Neutrophil (primary cell): ENCODE data around the gene OR2AG1.

Experiments used
- H3K27ac ChIP-seq: fragments of 200-600 bp; sonication (generic); 2 replicates; pipeline ENCODE4 v1.5.1; 2016; ENCODE audit warnings: mild to moderate bottlenecking, moderate library complexity
- H3K27me3 ChIP-seq: fragments of 200-600 bp; sonication (generic); 2 replicates; pipeline ENCODE4 v1.6.0; 2016; ENCODE audit warnings: mild to moderate bottlenecking
- H3K36me3 ChIP-seq: fragments of 200-600 bp; sonication (generic); 2 replicates; pipeline ENCODE4 v1.5.1; 2017
- H3K4me1 ChIP-seq, 2 experiments: fragments of 200-600 bp in 1 of 2; sonication (generic) in 1 of 2; 1 replicate in 1 of 2; 2 replicates in 1 of 2; pipeline versions ENCODE4 v1.5.1 to v1.6.1; 2013 to 2016; ENCODE audit warnings: low read depth in 1 of 2, low read length in 1 of 2, mild to moderate bottlenecking in 1 of 2, moderate library complexity in 1 of 2; ENCODE audit not compliant: control insufficient read depth in 1 of 2, insufficient read depth in 1 of 2
- H3K4me3 ChIP-seq, 2 experiments: fragments of 200-600 bp in 1 of 2; sonication (generic) in 1 of 2; 1 replicate in 1 of 2; 2 replicates in 1 of 2; pipeline ENCODE4 v1.5.1; 2013 to 2016; ENCODE audit warnings: low read depth in 1 of 2, low read length in 1 of 2, mild to moderate bottlenecking in 1 of 2, moderate library complexity in 1 of 2
- H3K9me3 ChIP-seq: fragments of 200-600 bp; sonication (generic); 2 replicates; pipeline ENCODE4 v1.5.1; 2016
- TF ChIP-seq, protein P1 (sequence below): fragments of 200-600 bp; sonication (generic); IDR thresholded peaks from 2 replicates; pipeline ENCODE4 v1.5.1; 2016; ENCODE audit warnings: antibody characterized with exemption

Gene OR2AG1

DNA sequence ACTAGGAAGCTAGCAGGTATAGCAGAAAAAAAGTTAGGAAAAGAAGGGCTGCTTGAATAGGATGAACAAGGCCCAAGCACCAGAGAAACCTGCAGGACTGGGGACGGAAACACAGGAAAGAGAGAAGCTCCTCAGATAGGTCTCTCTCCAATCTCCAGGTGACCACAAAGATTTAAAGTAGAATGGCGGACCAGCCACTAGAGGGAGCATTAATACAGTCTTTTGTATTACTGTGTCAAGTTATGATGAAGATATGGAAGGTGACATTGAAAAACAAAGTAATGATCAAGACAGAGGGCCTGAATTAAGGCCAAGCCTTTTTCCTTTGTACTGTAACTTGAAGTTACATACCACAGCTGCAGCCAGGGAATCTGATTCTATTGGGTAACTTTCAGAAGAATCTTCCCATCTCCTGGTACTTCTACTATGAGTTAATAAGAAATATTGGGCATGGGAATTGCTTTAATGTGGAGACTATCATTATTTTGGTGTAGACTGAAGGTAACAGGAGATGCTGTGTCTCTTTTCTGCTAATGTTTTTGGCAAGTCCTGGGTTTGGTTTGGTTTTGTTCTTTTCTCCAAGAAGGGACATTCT lies 44.9 kb upstream of the OR2AG1 start:
- Histone ChIP-seq H3K9me3 (no peaks in the 10 kb centered on the region), H3K27ac (peak overlapping the region; percentile 46), H3K27me3 (no peaks in the 10 kb centered on the region), H3K36me3 (peaks cover 9% of the 10 kb centered on the region), H3K4me1 (peaks cover 0 to 68% of the 10 kb centered on the region in 2 experiments), H3K4me3 (no peak overlapping the region)
- TF ChIP-seq, protein P1, sequence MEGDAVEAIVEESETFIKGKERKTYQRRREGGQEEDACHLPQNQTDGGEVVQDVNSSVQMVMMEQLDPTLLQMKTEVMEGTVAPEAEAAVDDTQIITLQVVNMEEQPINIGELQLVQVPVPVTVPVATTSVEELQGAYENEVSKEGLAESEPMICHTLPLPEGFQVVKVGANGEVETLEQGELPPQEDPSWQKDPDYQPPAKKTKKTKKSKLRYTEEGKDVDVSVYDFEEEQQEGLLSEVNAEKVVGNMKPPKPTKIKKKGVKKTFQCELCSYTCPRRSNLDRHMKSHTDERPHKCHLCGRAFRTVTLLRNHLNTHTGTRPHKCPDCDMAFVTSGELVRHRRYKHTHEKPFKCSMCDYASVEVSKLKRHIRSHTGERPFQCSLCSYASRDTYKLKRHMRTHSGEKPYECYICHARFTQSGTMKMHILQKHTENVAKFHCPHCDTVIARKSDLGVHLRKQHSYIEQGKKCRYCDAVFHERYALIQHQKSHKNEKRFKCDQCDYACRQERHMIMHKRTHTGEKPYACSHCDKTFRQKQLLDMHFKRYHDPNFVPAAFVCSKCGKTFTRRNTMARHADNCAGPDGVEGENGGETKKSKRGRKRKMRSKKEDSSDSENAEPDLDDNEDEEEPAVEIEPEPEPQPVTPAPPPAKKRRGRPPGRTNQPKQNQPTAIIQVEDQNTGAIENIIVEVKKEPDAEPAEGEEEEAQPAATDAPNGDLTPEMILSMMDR = peak; percentile 56

DNA sequence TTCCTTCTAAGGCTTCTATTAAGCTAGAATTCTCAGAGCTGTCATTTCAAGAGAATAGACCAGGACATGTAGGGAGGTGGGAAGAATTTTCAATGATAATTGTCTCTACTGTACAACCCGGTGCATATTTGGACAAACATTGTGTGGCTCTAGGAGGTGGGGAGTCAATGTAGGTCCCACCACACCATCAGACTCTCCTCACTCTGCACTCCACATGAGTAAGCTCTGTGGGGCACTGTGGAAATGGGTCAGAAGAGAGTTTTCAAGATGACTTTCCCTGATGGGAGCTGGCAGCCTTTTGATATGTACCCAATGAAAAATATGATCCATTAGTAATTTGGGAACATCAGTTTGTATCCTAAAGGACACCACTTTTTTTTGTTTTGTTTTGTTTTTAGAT lies 44.2 kb upstream of the OR2AG1 start:
- Histone ChIP-seq H3K27ac (peak overlapping the region; percentile 46), H3K27me3 (no peaks in the 10 kb centered on the region), H3K4me3 (no peak overlapping the region), H3K4me1 (peaks cover 0 to 69% of the 10 kb centered on the region in 2 experiments), H3K9me3 (no peaks in the 10 kb centered on the region), H3K36me3 (peaks cover 3% of the 10 kb centered on the region)
- TF ChIP-seq, protein P1 = no peak

DNA sequence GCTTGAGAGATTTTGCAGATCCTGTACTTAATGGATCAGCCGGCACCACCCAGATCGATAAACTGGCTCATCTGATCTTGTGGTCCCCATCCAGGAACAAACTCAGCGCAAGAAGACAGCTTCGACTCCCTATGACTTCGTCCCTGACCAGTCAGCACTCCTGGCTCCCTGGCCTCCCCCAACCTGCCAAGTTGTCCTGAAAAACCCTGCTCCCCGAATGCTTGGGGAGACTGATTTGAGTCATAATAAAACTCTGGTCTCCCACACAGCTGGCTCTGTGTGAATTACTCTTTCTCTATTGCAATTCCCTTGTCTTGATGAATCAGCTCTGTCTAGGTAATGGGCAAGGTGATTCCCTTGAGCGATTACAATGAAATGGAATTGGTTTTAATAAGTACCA lies 40.6 kb upstream of the OR2AG1 start:
- Histone ChIP-seq H3K4me3 (no peak overlapping the region), H3K27me3 (no peaks in the 10 kb centered on the region), H3K9me3 (no peaks in the 10 kb centered on the region), H3K36me3 (no peaks in the 10 kb centered on the region), H3K4me1 (peaks cover 19 to 73% of the 10 kb centered on the region in 2 experiments), H3K27ac (peak overlapping the region; percentile 32)
- TF ChIP-seq, protein P1 = no peak

DNA sequence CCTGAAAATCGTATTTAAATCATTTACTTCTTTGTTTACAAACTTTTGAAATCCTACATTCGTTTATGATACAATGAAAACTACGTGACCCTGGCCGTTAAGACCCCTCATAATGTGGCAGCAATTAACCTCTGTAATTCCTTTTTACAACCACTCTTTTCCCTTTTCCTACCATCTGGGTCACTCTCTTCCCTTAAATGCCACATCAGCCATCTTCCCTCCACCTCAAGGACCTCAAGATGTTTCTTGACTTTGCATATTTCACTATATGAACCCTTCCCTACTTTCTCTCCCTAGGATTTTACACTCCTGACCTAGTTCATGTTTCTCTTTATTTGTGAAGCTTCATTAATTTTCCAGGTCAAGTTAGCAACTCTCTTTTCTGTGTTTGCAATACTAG lies 37.8 kb upstream of the OR2AG1 start:
- TF ChIP-seq, protein P1 = no peak
- H3K9me3 ChIP-seq = no peaks in the 10 kb centered on the region
- H3K27ac ChIP-seq = peak overlapping the region; percentile 87
- no peaks in the 10 kb centered on the region for H3K36me3 ChIP-seq
- H3K4me3 ChIP-seq = peak overlapping the region in 1 of 2 experiments; percentile 72
- peaks cover 19 to 62% of the 10 kb centered on the region in 2 experiments for H3K4me1 ChIP-seq
- H3K27me3 ChIP-seq = no peaks in the 10 kb centered on the region

DNA sequence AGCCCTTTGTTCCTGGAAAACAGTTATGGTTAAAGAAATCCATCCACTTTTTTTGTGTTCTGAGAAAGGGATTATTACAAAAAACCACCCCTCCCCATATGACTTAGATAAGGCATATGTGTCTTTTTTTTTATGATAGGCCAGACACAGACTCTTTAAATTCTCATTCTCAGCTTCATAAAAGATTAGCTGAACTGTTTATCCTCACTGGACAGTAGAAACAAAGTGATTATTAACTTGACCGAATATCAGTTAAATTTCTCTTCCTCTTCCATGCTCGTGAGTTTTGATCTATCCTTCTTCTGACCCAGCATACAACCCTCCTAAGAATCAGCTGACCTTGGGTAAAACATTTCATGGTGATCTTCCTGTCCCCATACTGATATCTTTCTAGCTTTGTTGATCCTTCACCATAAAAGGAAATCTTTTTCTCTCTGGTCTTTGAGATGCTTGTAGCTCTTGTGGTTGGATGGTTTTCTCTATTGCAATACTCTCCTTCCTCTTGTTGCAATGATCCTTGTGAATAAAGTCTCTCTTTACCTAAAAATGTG lies 37.3 kb upstream of the OR2AG1 start:
- peak overlapping the region; percentile 87 for H3K27ac ChIP-seq

More for the DNA sequence above, 37.3 kb upstream of the OR2AG1 start:
- H3K4me1 ChIP-seq = peaks cover 19 to 58% of the 10 kb centered on the region in 2 experiments
- TF ChIP-seq, protein P1 = no peak
- H3K4me3 ChIP-seq = peak overlapping the region; percentile 41 to 72
- H3K9me3 ChIP-seq = no peaks in the 10 kb centered on the region
- no peaks in the 10 kb centered on the region for H3K36me3 ChIP-seq
- H3K27me3 ChIP-seq = no peaks in the 10 kb centered on the region
